Uterus (tissue), 4 donors: ENCODE results near the gene FOXP4. TPM values are rescaled to one million over a fixed set of nuclear protein-coding genes. Genes with fewer than 3 reads are reported as not detected.
A peak's percentile ranks its signal among the peaks of the same experiment; 100 is the strongest.

Experiments
- DNase-seq, 2 donors: peaks; one replicate each; pipeline ENCODE4 v3.0.0-alpha.2; 2019 to 2020
- H3K27ac ChIP-seq, 2 donors: fragments of 200-600 bp; sonication (generic); 1 replicate in 1 of 2; 2 replicates in 1 of 2; pipeline ENCODE4 v1.5.1; 2016 to 2018
- H3K27me3 ChIP-seq, 2 donors: fragments of 200-600 bp; sonication (generic); one replicate each; pipeline ENCODE4 v1.5.1; 2018 to 2019; ENCODE audit warnings: control low read depth in 1 of 2
- H3K36me3 ChIP-seq, 2 donors: fragments of 200-600 bp; sonication (generic); one replicate each; pipeline ENCODE4 v1.5.1; 2019; ENCODE audit warnings: control low read depth in 1 of 2
- H3K4me1 ChIP-seq, 2 donors: fragments of 200-600 bp; sonication (generic); one replicate each; pipeline ENCODE4 v1.5.1; 2018 to 2019; ENCODE audit warnings: control low read depth in 1 of 2
- H3K4me3 ChIP-seq, 2 donors: fragments of 200-600 bp; sonication (generic); 1 replicate in 1 of 2; 2 replicates in 1 of 2; pipeline ENCODE4 v1.5.1; 2018 to 2019; ENCODE audit warnings: mild to moderate bottlenecking in 1 of 2
- H3K9me3 ChIP-seq, 2 donors: fragments of 200-600 bp; sonication (generic); one replicate each; pipeline ENCODE4 v1.5.1; 2019; ENCODE audit warnings: control low read depth in 1 of 2
- POLR2A ChIP-seq, 2 donors: fragments of 450-650 bp; IDR thresholded peaks; one replicate each; pipeline ENCODE4 v1.6.1; 2016; ENCODE audit warnings: antibody characterized with exemption in 2 of 2, mild to moderate bottlenecking in 1 of 2, moderate library complexity in 1 of 2
- intact Hi-C: fragments of 100-400 bp; cut with DNase I; formaldehyde crosslinking; loops from one replicate; pipeline ENCODE4 v1.15.1; 2023; ENCODE audit warnings: low total_unique reads
- total RNA-seq, 4 donors: library from RNA; depleted of rRNA in 3 of 4; stranded (reverse); fragments of >200 nt in 3 of 4; gene quantifications; one replicate each; pipeline versions ENCODE4 v1.1.0 to v1.2.4, GENCODE V29; 2014 to 2023
- TF ChIP-seq, protein P1 (sequence below), 4 experiments: fragments of 200-600 bp in 2 of 4; fragments of 450-650 bp in 2 of 4; sonication (generic) in 2 of 4; IDR thresholded peaks; one replicate each; pipeline ENCODE4 v1.5.1; 2016 to 2019; ENCODE audit warnings: antibody characterized with exemption in 4 of 4, mild to moderate bottlenecking in 2 of 4, moderate library complexity in 1 of 4
- donor health status: DM: yes; HTN: yes; CAD: no.

Gene FOXP4
- total RNA-seq, 4 donors from 2014 or later: 3.8 to 50.1 (median 9.4) TPM

DNA sequence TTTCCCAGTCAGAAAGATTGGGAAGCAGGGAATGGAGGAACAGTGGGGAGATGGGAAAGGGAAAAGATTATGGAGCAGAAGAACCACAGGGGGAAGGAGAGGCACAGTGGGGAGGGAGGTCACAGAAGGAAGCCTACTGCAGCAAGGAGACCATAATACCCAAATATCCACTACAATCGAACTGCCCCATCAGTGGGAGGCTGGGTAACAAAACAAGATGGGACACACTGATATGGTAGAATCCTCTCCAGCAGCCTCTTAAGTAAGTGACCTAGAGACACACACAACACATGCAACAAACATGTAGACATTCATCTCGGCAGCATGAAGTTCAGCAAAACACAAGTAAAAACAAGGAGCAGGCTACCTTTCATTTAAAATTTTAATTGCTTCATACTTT lies 4.8 kb upstream of the FOXP4 start:
- TF ChIP-seq, protein P1, sequence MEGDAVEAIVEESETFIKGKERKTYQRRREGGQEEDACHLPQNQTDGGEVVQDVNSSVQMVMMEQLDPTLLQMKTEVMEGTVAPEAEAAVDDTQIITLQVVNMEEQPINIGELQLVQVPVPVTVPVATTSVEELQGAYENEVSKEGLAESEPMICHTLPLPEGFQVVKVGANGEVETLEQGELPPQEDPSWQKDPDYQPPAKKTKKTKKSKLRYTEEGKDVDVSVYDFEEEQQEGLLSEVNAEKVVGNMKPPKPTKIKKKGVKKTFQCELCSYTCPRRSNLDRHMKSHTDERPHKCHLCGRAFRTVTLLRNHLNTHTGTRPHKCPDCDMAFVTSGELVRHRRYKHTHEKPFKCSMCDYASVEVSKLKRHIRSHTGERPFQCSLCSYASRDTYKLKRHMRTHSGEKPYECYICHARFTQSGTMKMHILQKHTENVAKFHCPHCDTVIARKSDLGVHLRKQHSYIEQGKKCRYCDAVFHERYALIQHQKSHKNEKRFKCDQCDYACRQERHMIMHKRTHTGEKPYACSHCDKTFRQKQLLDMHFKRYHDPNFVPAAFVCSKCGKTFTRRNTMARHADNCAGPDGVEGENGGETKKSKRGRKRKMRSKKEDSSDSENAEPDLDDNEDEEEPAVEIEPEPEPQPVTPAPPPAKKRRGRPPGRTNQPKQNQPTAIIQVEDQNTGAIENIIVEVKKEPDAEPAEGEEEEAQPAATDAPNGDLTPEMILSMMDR (IDR thresholded peaks at IDR 0.05): no peak
- no peak for TF ChIP-seq POLR2A (IDR thresholded peaks at IDR 0.05)
- intact Hi-C loops: no loop called here

DNA sequence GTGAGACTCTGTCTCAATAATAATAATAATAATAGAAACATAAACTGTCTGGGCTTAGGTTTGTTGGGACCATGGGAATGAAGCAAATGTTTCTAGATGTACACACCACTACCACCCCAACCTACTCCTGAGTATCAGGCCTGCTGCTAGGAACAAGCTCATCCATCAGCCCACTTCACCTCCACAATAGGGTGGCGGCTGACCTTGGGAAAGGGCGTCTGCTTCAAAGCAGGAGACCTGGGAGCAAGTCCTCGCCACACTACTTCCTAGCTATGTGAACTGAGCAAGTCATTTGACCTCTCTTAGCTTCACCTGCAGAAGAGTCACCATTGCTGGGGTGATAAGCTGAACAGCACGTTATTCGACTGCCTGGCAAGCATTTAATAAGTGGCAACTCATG lies 3.1 kb upstream of the FOXP4 start:
- intact Hi-C loops: no loop called here
- Histone ChIP-seq H3K27me3 (no peaks in the 10 kb centered on the region), H3K27ac (no peak overlapping the region), H3K36me3 (no peaks in the 10 kb centered on the region), H3K4me3 (no peak overlapping the region), H3K9me3 (no peaks in the 10 kb centered on the region), H3K4me1 (peaks cover 0 to 15% of the 10 kb centered on the region in 2 donors)
- TF ChIP-seq POLR2A (IDR thresholded peaks at IDR 0.05): no peak
- TF ChIP-seq, protein P1 (IDR thresholded peaks at IDR 0.05): no peak
- no peak for DNase-seq

More for the DNA sequence above, 4.8 kb upstream of the FOXP4 start:
- DNase-seq: no peak
- Histone ChIP-seq H3K27ac (no peak overlapping the region), H3K9me3 (no peaks in the 10 kb centered on the region), H3K4me3 (no peak overlapping the region), H3K4me1 (peaks cover 0 to 9% of the 10 kb centered on the region in 2 donors), H3K27me3 (no peaks in the 10 kb centered on the region), H3K36me3 (no peaks in the 10 kb centered on the region)

DNA sequence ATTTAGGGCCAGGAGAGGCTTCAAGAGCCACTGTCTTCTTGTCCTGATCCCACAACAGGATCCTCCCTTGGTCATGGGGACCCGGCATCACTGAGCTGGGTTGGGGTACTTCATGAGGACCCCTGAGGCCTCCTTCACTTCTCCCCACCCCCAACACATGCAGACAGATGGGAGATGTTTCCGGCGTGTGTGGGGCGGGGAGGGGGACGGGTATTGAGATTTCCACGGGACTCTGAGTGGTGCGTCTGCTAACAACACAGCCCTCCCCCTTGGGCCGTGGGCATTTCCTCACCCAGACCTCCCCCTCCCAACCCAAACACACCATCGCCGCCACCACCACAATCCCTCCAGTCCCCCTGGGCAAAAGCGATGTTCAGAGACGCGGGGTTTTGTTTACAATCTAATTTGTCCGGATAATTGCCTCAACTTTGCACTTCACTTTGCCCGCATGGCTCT lies 906 bp upstream of the FOXP4 start:
- Histone ChIP-seq H3K9me3 (no peaks in the 10 kb centered on the region), H3K36me3 (no peaks in the 10 kb centered on the region), H3K4me3 (peak overlapping the region; percentile 72 to 94), H3K4me1 (peaks cover 3 to 17% of the 10 kb centered on the region in 2 donors), H3K27me3 (no peaks in the 10 kb centered on the region), H3K27ac (peak overlapping the region; percentile 85 to 90)
- no peak for DNase-seq
- no peak for TF ChIP-seq POLR2A (IDR thresholded peaks at IDR 0.05)
- TF ChIP-seq, protein P1 (IDR thresholded peaks at IDR 0.05): no peak
- intact Hi-C loops: loop anchor here (5.0 kb wide), 1 partner anchor 38 kb away; no protein-coding TSS in a partner anchor

DNA sequence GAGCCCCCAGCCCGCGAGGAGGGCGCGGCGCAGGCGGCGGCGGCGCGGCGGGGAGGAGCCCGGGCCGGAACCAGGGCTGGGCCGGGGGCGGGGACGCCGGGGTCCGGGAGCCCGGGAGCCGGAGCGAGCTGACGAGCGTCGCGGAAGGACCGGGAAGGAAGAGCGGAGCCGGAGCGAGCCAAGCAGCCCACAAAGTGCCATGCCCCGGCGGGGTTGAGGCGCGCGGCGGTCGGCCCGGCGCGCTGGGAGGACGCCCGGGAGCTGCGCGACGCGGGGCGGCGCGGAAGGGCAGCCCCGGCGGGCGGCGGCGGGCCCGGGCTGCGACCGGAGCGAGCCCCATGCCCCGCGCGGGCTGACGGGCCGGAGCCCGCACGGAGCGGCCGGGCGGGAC lies 289 bp downstream of the FOXP4 start:
- Histone ChIP-seq H3K4me1 (peaks cover 3 to 17% of the 10 kb centered on the region in 2 donors), H3K4me3 (peak overlapping the region; percentile 72 to 94)
- intact Hi-C loops: loop anchor here (5.0 kb wide), 1 partner anchor 39 kb away; no protein-coding TSS in a partner anchor

More for the DNA sequence above, 289 bp downstream of the FOXP4 start:
- no peaks in the 10 kb centered on the region for H3K9me3 ChIP-seq
- no peaks in the 10 kb centered on the region for H3K27me3 ChIP-seq
- TF ChIP-seq, protein P1 (IDR thresholded peaks at IDR 0.05): no peak
- no peak for TF ChIP-seq POLR2A (IDR thresholded peaks at IDR 0.05)
- DNase-seq: no peak
- H3K36me3 ChIP-seq: no peaks in the 10 kb centered on the region
- H3K27ac ChIP-seq: peak overlapping the region; percentile 85 to 90
